Lower lobe of right lung (tissue), 2 donors: Measurements from ENCODE around the gene SLC7A4. TPM values are rescaled to one million over a fixed set of nuclear protein-coding genes. Genes with fewer than 3 reads are reported as not detected.

ENCODE experiments used
- ATAC-seq, 2 donors: fragments of 200-7000 bp; cut with Tn5 transposase; one replicate each; pipeline ENCODE4 v1.9.1; 2020 to 2022; ENCODE audit warnings: mild to moderate bottlenecking in 2 of 2, moderate library complexity in 2 of 2
- DNase-seq: peaks from one replicate; pipeline ENCODE4 v3.0.0-alpha.2; 2020
- H3K27ac ChIP-seq: fragments of 200-600 bp; one replicate; pipeline ENCODE4 v1.8.0; 2022
- H3K27me3 ChIP-seq: fragments of 200-600 bp; one replicate; pipeline ENCODE4 v1.8.0; 2022; ENCODE audit warnings: low read depth
- H3K36me3 ChIP-seq: fragments of 200-600 bp; one replicate; pipeline ENCODE4 v1.8.0; 2022; ENCODE audit warnings: mild to moderate bottlenecking
- H3K4me1 ChIP-seq: fragments of 200-600 bp; one replicate; pipeline ENCODE4 v1.8.0; 2022
- H3K4me3 ChIP-seq: fragments of 200-600 bp; one replicate; pipeline ENCODE4 v1.8.0; 2022; ENCODE audit warnings: mild to moderate bottlenecking
- H3K9me3 ChIP-seq: fragments of 200-600 bp; one replicate; pipeline ENCODE4 v1.8.0; 2022
- CTCF ChIP-seq: fragments of 200-600 bp; IDR thresholded peaks from one replicate; pipeline ENCODE4 v1.8.0; 2022; ENCODE audit warnings: antibody characterized with exemption, mild to moderate bottlenecking
- intact Hi-C: fragments of 100-400 bp; cut with DNase I; formaldehyde crosslinking; loops from one replicate; pipeline ENCODE4 v1.11.0; 2022
- total RNA-seq: library from RNA; stranded (reverse); fragmentation: NEBNext Ultra II Directional; extraction: Animal tissue kit (Norgen Biotek cat#: 25700); gene quantifications from one replicate; pipeline ENCODE4 v1.2.1, GENCODE V29; 2021
- donor health status: DM: no; HTN: yes; CAD: no; lungs with severe emphysema.

SLC7A4 gene
- total RNA-seq, 1 donor from 2014 or later: 0.47 TPM

GRCh38 chr22:20996598-20997535 lies 35.5 kb downstream of the SLC7A4 start:
- H3K27ac ChIP-seq: no peak overlapping the region
- peaks cover 21% of the 10 kb centered on the region for H3K4me1 ChIP-seq
- intact Hi-C loops: no loop called here
- H3K27me3 ChIP-seq: no peaks in the 10 kb centered on the region
- no peak for DNase-seq
- H3K4me3 ChIP-seq: no peak overlapping the region
- no peak for TF ChIP-seq CTCF
- ATAC-seq: no peak
- no peaks in the 10 kb centered on the region for H3K9me3 ChIP-seq
- H3K36me3 ChIP-seq: peaks cover 87% of the 10 kb centered on the region

DNA sequence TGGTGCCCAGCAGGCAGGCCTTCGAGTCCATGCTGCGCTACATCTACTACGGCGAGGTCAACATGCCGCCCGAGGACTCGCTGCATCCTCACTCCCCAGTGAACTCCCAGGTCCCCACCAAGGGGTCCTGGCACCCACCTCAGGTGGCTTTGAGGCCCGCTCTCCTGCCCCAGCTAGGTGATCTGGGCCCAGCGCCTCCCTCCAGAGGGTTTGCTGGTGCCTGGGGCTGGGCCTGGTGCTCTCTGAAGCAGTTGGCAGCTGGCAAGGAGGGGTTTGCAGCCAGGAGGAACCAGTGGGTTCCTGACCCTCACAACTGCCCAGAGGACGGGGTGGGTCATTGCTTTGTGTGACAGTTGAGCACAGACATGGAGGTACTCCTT lies 36.3 kb downstream of the SLC7A4 start:
- DNase-seq: no peak
- H3K4me1 ChIP-seq: peaks cover 17% of the 10 kb centered on the region
- intact Hi-C loops: no loop called here
- H3K9me3 ChIP-seq: no peaks in the 10 kb centered on the region
- peaks cover 96% of the 10 kb centered on the region for H3K36me3 ChIP-seq
- H3K4me3 ChIP-seq: no peak overlapping the region
- H3K27me3 ChIP-seq: no peaks in the 10 kb centered on the region
- TF ChIP-seq CTCF: no peak
- H3K27ac ChIP-seq: no peak overlapping the region
- ATAC-seq: no peak

- no peak for TF ChIP-seq CTCF
Observed at GRCh38 chr22:20995329-20996030, 36.9 kb downstream of the SLC7A4 start.

GRCh38 chr22:20994902-20995241 lies 37.5 kb downstream of the SLC7A4 start:
- Histone ChIP-seq H3K27me3 (no peaks in the 10 kb centered on the region), H3K4me3 (no peak overlapping the region), H3K4me1 (peaks cover 5% of the 10 kb centered on the region), H3K9me3 (no peaks in the 10 kb centered on the region), H3K27ac (no peak overlapping the region), H3K36me3 (peaks cover 100% of the 10 kb centered on the region)
- intact Hi-C loops: no loop called here
- DNase-seq: no peak
- no peak for ATAC-seq
- TF ChIP-seq CTCF: no peak

More at GRCh38 chr22:20995329-20996030, 36.9 kb downstream of the SLC7A4 start:
- no peak overlapping the region for H3K27ac ChIP-seq
- DNase-seq (no peak), ATAC-seq (no peak)
- H3K27me3 ChIP-seq: no peaks in the 10 kb centered on the region
- peaks cover 11% of the 10 kb centered on the region for H3K4me1 ChIP-seq
- no peak overlapping the region for H3K4me3 ChIP-seq
- peaks cover 100% of the 10 kb centered on the region for H3K36me3 ChIP-seq
- intact Hi-C loops: no loop called here
- no peaks in the 10 kb centered on the region for H3K9me3 ChIP-seq

DNA sequence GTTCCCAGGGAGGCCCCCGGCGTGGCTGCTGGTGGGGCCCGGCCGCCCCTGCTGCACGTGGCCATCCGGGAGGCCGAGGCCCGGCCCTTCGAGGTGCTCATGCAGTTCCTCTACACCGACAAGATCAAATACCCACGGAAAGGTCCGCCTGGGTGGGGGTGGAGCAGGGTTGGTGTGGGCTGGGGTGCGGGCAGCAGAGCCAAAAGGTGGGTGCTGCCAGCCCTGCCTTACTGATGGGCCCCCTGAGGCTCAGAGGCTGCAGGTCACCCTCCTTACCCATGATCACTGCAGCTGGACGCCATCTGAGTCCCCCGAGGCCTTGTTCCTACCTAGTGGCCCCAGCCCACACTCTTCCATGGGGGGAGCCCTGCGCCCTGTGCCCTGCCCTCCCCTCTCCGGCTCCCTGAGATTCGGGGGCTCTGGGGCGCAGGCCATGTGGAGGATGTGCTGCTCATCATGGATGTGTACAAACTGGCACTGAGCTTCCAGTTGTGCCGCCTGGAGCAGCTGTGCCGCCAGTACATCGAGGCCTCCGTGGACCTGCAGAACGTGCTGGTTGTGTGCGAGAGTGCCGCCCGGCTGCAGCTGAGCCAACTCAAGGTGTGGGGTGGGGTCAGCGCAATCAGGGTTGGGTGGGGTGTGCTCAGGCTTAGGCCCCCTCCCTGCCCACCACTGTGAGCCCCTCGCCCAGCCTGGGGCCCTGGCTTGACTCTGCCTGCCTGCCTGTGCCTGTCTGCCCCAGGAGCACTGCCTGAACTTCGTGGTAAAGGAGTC lies 38.0 kb downstream of the SLC7A4 start:
- intact Hi-C loops: no loop called here
- Histone ChIP-seq H3K9me3 (no peaks in the 10 kb centered on the region), H3K4me3 (no peak overlapping the region), H3K27ac (no peak overlapping the region), H3K36me3 (peaks cover 96% of the 10 kb centered on the region), H3K27me3 (no peaks in the 10 kb centered on the region), H3K4me1 (no peaks in the 10 kb centered on the region)
- no peak for TF ChIP-seq CTCF
- DNase-seq: no peak
- no peak for ATAC-seq
